GM21576 (cell line): ENCODE measurements around the gene GAGE12G.
"Not testable (repeated sequence)": the region's sequence is repeated elsewhere in the genome, so short reads cannot be mapped to it uniquely, and the experiment has no call there.

Experiments used
- ATAC-seq: cut with Tn5 transposase; IDR thresholded peaks from one replicate; pipeline ENCODE4 v1.9.1; 2021; ENCODE audit warnings: mild to moderate bottlenecking, moderate library complexity; ENCODE audit not compliant: unreplicated experiment

GAGE12G gene

DNA sequence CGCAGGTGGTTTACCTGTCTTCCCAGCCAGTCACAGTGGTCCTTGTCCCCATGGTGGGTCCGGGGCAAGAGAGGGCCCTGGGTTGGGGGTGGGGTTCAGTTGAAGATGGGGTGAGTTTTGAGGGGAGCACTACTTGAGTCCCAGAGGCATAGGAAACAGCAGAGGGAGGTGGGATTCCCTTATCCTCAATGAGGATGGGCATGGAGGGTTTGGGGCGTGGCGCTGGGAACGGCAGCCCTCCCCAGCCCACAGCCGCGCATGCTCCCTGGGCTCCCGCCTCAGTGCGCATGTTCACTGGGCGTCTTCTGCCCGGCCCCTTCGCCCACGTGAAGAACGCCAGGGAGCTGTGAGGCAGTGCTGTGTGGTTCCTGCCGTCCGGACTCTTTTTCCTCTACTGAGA lies at the start of gene GAGE12G:
TSS of gene GAGE12G (plus strand) at position 301 of the 400 bp plus-strand sequence. CDS start 1,155 bp downstream, outside the sequence.
- not testable (repeated sequence) for ATAC-seq

GRCh38 chrX:49531877-49532276 lies 38.3 kb upstream of the GAGE12G start, which contains the start of gene GAGE12C:
TSS of gene GAGE12C (plus strand) at chrX:49532177. CDS start at chrX:49533332, 1,155 bp downstream.
- ATAC-seq, result not testable (repeated sequence)

- not testable (repeated sequence) for ATAC-seq
These were observed 28.8 kb upstream of the GAGE12G start, which contains the start of gene GAGE12D for GRCh38 chrX:49541433-49541832. TSS of gene GAGE12D (plus strand) at chrX:49541733. CDS start at chrX:49542888, 1,155 bp downstream.

DNA sequence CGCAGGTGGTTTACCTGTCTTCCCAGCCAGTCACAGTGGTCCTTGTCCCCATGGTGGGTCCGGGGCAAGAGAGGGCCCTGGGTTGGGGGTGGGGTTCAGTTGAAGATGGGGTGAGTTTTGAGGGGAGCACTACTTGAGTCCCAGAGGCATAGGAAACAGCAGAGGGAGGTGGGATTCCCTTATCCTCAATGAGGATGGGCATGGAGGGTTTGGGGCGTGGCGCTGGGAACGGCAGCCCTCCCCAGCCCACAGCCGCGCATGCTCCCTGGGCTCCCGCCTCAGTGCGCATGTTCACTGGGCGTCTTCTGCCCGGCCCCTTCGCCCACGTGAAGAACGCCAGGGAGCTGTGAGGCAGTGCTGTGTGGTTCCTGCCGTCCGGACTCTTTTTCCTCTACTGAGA lies 19.2 kb upstream of the GAGE12G start, which contains the start of gene GAGE12E:
TSS of gene GAGE12E (plus strand) at position 301 of the 400 bp plus-strand sequence. CDS start 1,155 bp downstream, outside the sequence.
- not testable (repeated sequence) for ATAC-seq

- not testable (repeated sequence) for ATAC-seq
These were observed 9.7 kb upstream of the GAGE12G start, which contains the start of gene GAGE12F for GRCh38 chrX:49560542-49560941. TSS of gene GAGE12F (plus strand) at chrX:49560842. CDS start at chrX:49561997, 1,155 bp downstream.

GRCh38 chrX:49568728-49569127 lies 1.5 kb upstream of the GAGE12G start:
- ATAC-seq, result not testable (repeated sequence)

- not testable (repeated sequence) for ATAC-seq
These were observed 1.0 kb upstream of the GAGE12G start for GRCh38 chrX:49569152-49569551.

DNA sequence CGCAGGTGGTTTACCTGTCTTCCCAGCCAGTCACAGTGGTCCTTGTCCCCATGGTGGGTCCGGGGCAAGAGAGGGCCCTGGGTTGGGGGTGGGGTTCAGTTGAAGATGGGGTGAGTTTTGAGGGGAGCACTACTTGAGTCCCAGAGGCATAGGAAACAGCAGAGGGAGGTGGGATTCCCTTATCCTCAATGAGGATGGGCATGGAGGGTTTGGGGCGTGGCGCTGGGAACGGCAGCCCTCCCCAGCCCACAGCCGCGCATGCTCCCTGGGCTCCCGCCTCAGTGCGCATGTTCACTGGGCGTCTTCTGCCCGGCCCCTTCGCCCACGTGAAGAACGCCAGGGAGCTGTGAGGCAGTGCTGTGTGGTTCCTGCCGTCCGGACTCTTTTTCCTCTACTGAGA lies 9.4 kb downstream of the GAGE12G start, which contains the start of gene GAGE12H:
TSS of gene GAGE12H (plus strand) at position 301 of the 400 bp plus-strand sequence. CDS start 1,155 bp downstream, outside the sequence.
- ATAC-seq, result not testable (repeated sequence)

DNA sequence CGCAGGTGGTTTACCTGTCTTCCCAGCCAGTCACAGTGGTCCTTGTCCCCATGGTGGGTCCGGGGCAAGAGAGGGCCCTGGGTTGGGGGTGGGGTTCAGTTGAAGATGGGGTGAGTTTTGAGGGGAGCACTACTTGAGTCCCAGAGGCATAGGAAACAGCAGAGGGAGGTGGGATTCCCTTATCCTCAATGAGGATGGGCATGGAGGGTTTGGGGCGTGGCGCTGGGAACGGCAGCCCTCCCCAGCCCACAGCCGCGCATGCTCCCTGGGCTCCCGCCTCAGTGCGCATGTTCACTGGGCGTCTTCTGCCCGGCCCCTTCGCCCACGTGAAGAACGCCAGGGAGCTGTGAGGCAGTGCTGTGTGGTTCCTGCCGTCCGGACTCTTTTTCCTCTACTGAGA lies 19.0 kb downstream of the GAGE12G start, which contains the start of gene GAGE2A:
TSS of gene GAGE2A (plus strand) at position 301 of the 400 bp plus-strand sequence. CDS start 1,155 bp downstream, outside the sequence.
- ATAC-seq, result not testable (repeated sequence)

DNA sequence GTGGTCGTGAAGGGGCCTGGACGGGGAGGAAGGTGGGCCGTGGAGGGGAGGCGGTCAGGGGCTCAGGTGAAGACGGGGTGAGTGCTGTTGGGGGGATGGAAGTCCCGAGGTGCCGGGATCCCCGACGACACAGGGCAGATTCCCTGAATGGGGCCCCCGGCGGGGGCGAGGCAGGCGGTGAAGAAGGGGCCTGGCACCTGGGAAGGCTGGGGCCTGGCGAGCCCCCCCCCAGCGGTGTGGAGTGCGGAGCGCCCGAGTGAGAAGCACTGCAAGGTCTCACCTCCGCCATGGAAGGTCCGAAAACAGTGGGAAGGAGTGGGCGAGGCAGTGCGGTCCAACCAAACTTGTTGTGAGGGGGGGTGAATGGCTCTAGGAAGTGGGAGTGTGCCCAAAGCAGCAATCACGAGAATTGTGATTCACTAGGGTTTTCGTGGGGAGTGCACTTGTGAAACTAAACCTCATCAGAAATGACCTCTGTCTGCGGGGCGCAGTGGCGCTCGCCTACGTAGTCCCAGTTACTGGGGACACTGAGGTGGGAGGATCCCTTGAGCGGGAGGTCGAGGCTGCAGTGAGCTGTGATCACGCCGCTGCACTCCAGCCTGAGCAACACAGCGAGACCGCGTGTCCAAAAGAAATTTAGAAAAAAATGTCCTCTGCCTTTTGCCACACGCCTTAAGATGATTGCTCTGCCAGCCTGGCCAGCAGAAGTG lies 19.7 kb downstream of the GAGE12G start:
- not testable (repeated sequence) for ATAC-seq

- not testable (repeated sequence) for ATAC-seq
These were observed 20.3 kb downstream of the GAGE12G start for GRCh38 chrX:49590488-49590887.

- ATAC-seq, result not testable (repeated sequence)
These were observed 28.5 kb downstream of the GAGE12G start, which contains the start of gene GAGE1 for GRCh38 chrX:49598720-49599119. TSS of gene GAGE1 (plus strand) at chrX:49599020. CDS start at chrX:49600175, 1,155 bp downstream.

- ATAC-seq, result no peak
These were observed 40.6 kb downstream of the GAGE12G start for GRCh38 chrX:49610718-49611310.

GRCh38 chrX:49618574-49618973 lies 48.4 kb downstream of the GAGE12G start:
- no peak for ATAC-seq
